COLO668 (cell line): ENCODE results near the gene TBC1D8.

Experiments
- DNase-seq: peaks from one replicate; lab custom pipeline; 2025; ENCODE audit not compliant: unreplicated experiment; lab: John Stamatoyannopoulos, UW

The TBC1D8 gene

GRCh38 chr2:101135412-101136296, 15.5 kb downstream of the TBC1D8 start:
- peak; percentile 55 for DNase-seq

GRCh38 chr2:101133492-101134100, 17.6 kb downstream of the TBC1D8 start:
- no peak for DNase-seq

GRCh38 chr2:101132202-101132601, 19.0 kb downstream of the TBC1D8 start:
- peak; percentile 20 for DNase-seq

GRCh38 chr2:101130081-101130480, 21.1 kb downstream of the TBC1D8 start:
- no peak for DNase-seq

- no peak for DNase-seq
Measured at GRCh38 chr2:101127319-101128056, 23.7 kb downstream of the TBC1D8 start.

GRCh38 chr2:101125808-101126207, 25.4 kb downstream of the TBC1D8 start:
- no peak for DNase-seq

GRCh38 chr2:101125374-101125773, 25.8 kb downstream of the TBC1D8 start:
- DNase-seq = no peak

- no peak for DNase-seq
Measured at GRCh38 chr2:101124643-101125366, 26.4 kb downstream of the TBC1D8 start.

GRCh38 chr2:101123795-101124471, 27.2 kb downstream of the TBC1D8 start:
- DNase-seq = no peak

- peak; percentile 32 for DNase-seq
Measured at GRCh38 chr2:101121174-101121573, 30.0 kb downstream of the TBC1D8 start.

- DNase-seq = peak; percentile 80
Measured at GRCh38 chr2:101120124-101120996, 30.8 kb downstream of the TBC1D8 start.

- DNase-seq = no peak
Measured at GRCh38 chr2:101119431-101119830, 31.8 kb downstream of the TBC1D8 start.

GRCh38 chr2:101116841-101117552, 34.2 kb downstream of the TBC1D8 start:
- peak; percentile 51 for DNase-seq

GRCh38 chr2:101116348-101116747, 34.8 kb downstream of the TBC1D8 start:
- DNase-seq = no peak

- no peak for DNase-seq
Measured at GRCh38 chr2:101115664-101116063, 35.5 kb downstream of the TBC1D8 start.

GRCh38 chr2:101114815-101115214, 36.4 kb downstream of the TBC1D8 start:
- no peak for DNase-seq

GRCh38 chr2:101114268-101114783, 36.9 kb downstream of the TBC1D8 start:
- DNase-seq = no peak

GRCh38 chr2:101113441-101114267, 37.5 kb downstream of the TBC1D8 start:
- DNase-seq = peak; percentile 45
